Activated CD8-positive, alpha-beta memory T cell treated with anti-CD3 and anti-CD28 coated beads, Interleukin-2, amount 10 ng/mL, durations not matched to agents 7 days and 5 days (primary cell): ENCODE data around the gene ZBP1. TPM values are rescaled to one million over a fixed set of nuclear protein-coding genes. Genes with fewer than 3 reads are reported as not detected.

Experiments
- ATAC-seq: fragments of 150-1000 bp; cut with Tn5 transposase; one replicate; pipeline ENCODE4 v1.10.0; 2021; ENCODE audit warnings: moderate library complexity
- CTCF ChIA-PET: fragments of 350-600 bp; sonication (Branson Sonifier 250); formaldehyde crosslinking; loops from one replicate; lab custom pipeline; 2021; ENCODE audit warnings: antibody characterized with exemption; lab: Charles Lee
- DNase-seq: peaks from one replicate; pipeline ENCODE4 v3.0.0-alpha.2; 2020
- H3K27ac Mint-ChIP-seq: one replicate; pipeline ENCODE4 v1.8.0; 2021; ENCODE audit warnings: mild to moderate bottlenecking, mixed read lengths
- H3K27me3 Mint-ChIP-seq: one replicate; pipeline ENCODE4 v1.8.0; 2021; ENCODE audit warnings: mixed read lengths
- H3K36me3 Mint-ChIP-seq: one replicate; pipeline ENCODE4 v1.8.0; 2021; ENCODE audit warnings: mild to moderate bottlenecking, mixed read lengths
- H3K4me1 Mint-ChIP-seq: one replicate; pipeline ENCODE4 v1.8.0; 2021; ENCODE audit warnings: mixed read lengths
- H3K4me3 Mint-ChIP-seq: one replicate; pipeline ENCODE4 v1.8.0; 2021; ENCODE audit warnings: mild to moderate bottlenecking, moderate library complexity, mixed read lengths
- H3K9me3 Mint-ChIP-seq: one replicate; pipeline ENCODE4 v1.8.0; 2022; ENCODE audit warnings: low read depth, mixed read lengths
- total RNA-seq, 2 experiments: library from RNA; stranded (reverse); gene quantifications; one replicate each; pipeline ENCODE4 v1.2.3, GENCODE V29; 2021

The ZBP1 gene
- total RNA-seq, 2 experiments from 2014 or later, result 22.9 to 56.8 TPM

- H3K27ac Mint-ChIP-seq, result no peak overlapping the region
- H3K4me1 Mint-ChIP-seq, result no peaks in the 10 kb centered on the region
- peaks cover 24% of the 10 kb centered on the region for H3K27me3 Mint-ChIP-seq
- no peak overlapping the region for H3K4me3 Mint-ChIP-seq
- CTCF ChIA-PET, result interaction anchor here (0.6 to 5.2 kb wide), 17 partner anchors 12 to 617 kb away, joined by 3 to 43 read pairs (median 3); no protein-coding TSS in a partner anchor
- ATAC-seq, result peak; percentile 57
- no peaks in the 10 kb centered on the region for H3K9me3 Mint-ChIP-seq
- no peaks in the 10 kb centered on the region for H3K36me3 Mint-ChIP-seq
- peak; percentile 58 for DNase-seq
Observed at GRCh38 chr20:57594092-57594951, 25.9 kb downstream of the ZBP1 start.

GRCh38 chr20:57593134-57593886 lies 26.9 kb downstream of the ZBP1 start:
- CTCF ChIA-PET, result interaction anchor here (0.6 to 1.9 kb wide), 7 partner anchors 11 to 616 kb away, joined by 3 to 5 read pairs (median 3); no protein-coding TSS in a partner anchor
- H3K36me3 Mint-ChIP-seq, result no peaks in the 10 kb centered on the region
- H3K4me1 Mint-ChIP-seq, result no peaks in the 10 kb centered on the region
- H3K9me3 Mint-ChIP-seq, result no peaks in the 10 kb centered on the region
- H3K4me3 Mint-ChIP-seq, result no peak overlapping the region
- ATAC-seq (no peak), DNase-seq (no peak)
- no peak overlapping the region for H3K27ac Mint-ChIP-seq
- H3K27me3 Mint-ChIP-seq, result peaks cover 13% of the 10 kb centered on the region

- Mint-ChIP-seq H3K4me1 (no peaks in the 10 kb centered on the region), H3K36me3 (no peaks in the 10 kb centered on the region), H3K27me3 (peaks cover 9% of the 10 kb centered on the region), H3K9me3 (no peaks in the 10 kb centered on the region), H3K27ac (no peak overlapping the region), H3K4me3 (no peak overlapping the region)
- CTCF ChIA-PET, result interaction anchor here (0.6 to 1.9 kb wide), 7 partner anchors 10 to 617 kb away, joined by 3 to 5 read pairs (median 3); no protein-coding TSS in a partner anchor
- DNase-seq (no peak), ATAC-seq (no peak)
Observed at GRCh38 chr20:57592263-57593092, 27.7 kb downstream of the ZBP1 start.

GRCh38 chr20:57591289-57592229 lies 28.7 kb downstream of the ZBP1 start:
- Mint-ChIP-seq H3K36me3 (no peaks in the 10 kb centered on the region), H3K27ac (no peak overlapping the region)
- CTCF ChIA-PET, result interaction anchor here (1.3 to 1.9 kb wide), 3 partner anchors 10 to 31 kb away, joined by 3 to 4 read pairs (median 3); no protein-coding TSS in a partner anchor

GRCh38 chr20:57590485-57591288 lies 29.5 kb downstream of the ZBP1 start:
- Mint-ChIP-seq H3K27ac (no peak overlapping the region), H3K4me1 (no peaks in the 10 kb centered on the region), H3K27me3 (peaks cover 9% of the 10 kb centered on the region), H3K9me3 (no peaks in the 10 kb centered on the region), H3K36me3 (no peaks in the 10 kb centered on the region), H3K4me3 (no peak overlapping the region)
- CTCF ChIA-PET, result interaction anchor here (1.5 kb wide), 1 partner anchor 11 kb away, joined by 3 read pairs; no protein-coding TSS in a partner anchor
- ATAC-seq, result no peak
- DNase-seq, result no peak

More at GRCh38 chr20:57591289-57592229, 28.7 kb downstream of the ZBP1 start:
- no peaks in the 10 kb centered on the region for H3K9me3 Mint-ChIP-seq
- H3K4me1 Mint-ChIP-seq, result no peaks in the 10 kb centered on the region
- H3K4me3 Mint-ChIP-seq, result no peak overlapping the region
- DNase-seq (no peak), ATAC-seq (no peak)
- H3K27me3 Mint-ChIP-seq, result peaks cover 9% of the 10 kb centered on the region

- ATAC-seq, result no peak
- H3K9me3 Mint-ChIP-seq, result no peaks in the 10 kb centered on the region
- CTCF ChIA-PET, result no interaction called here
- no peak for DNase-seq
- no peak overlapping the region for H3K4me3 Mint-ChIP-seq
- peaks cover 13% of the 10 kb centered on the region for H3K27me3 Mint-ChIP-seq
- H3K36me3 Mint-ChIP-seq, result no peaks in the 10 kb centered on the region
- H3K4me1 Mint-ChIP-seq, result no peaks in the 10 kb centered on the region
- H3K27ac Mint-ChIP-seq, result no peak overlapping the region
Observed at GRCh38 chr20:57589728-57590484, 30.3 kb downstream of the ZBP1 start.

DNA sequence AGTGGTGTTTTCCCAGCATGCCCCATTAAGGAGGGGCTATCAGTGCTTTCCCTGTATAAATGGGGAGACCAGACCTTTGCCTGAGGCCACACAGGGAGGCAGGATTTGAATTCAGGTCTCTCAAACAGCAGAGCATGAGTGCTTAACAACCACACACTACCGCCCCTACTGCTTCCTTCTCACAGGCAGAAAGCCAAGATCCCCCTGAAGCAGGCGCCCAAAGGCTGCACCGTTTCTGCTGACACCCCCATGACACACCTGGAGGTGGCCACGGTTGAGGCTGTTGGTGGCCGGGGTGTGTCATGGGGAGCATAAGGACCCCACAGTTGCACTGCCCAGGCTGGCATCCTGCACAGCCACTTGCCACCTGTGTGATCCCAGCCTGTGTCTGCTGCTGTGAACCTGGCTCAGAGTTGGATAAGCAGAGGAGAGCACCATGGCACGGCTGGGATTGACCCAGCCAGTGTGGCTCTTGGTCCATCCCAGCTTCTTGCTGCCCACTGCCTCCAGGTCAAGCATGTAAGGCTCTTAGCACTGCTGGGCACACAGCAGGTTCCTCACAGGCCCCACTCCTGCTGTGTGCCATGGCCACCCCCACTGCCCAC lies 31.0 kb downstream of the ZBP1 start:
- CTCF ChIA-PET, result no interaction called here
- H3K9me3 Mint-ChIP-seq, result no peaks in the 10 kb centered on the region

DNA sequence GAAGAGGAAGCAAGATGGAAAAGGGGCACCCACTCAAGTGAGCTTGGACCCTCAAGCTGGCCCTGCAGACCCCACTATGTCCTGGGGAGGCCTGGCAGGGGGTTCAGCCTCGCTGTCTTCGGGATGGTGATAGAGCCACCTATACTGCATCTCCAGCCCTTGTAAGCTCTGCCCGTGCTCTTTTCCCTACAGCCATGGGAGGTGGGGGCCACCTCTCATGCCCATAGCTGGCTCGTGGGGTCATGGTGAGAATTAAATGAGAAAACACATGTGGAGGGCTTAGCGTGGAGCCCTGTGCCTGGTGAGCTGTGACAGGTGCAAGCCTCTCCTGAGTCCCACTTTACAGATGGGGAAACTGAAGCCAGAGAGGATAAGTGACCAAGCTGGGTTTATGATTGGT lies 31.6 kb downstream of the ZBP1 start:
- no peak overlapping the region for H3K27ac Mint-ChIP-seq
- H3K9me3 Mint-ChIP-seq, result no peaks in the 10 kb centered on the region
- H3K36me3 Mint-ChIP-seq, result no peaks in the 10 kb centered on the region
- no peaks in the 10 kb centered on the region for H3K4me1 Mint-ChIP-seq
- H3K4me3 Mint-ChIP-seq, result no peak overlapping the region
- CTCF ChIA-PET, result no interaction called here
- DNase-seq (no peak), ATAC-seq (no peak)
- peaks cover 8% of the 10 kb centered on the region for H3K27me3 Mint-ChIP-seq

More for the DNA sequence above, 31.0 kb downstream of the ZBP1 start:
- Mint-ChIP-seq H3K4me1 (no peaks in the 10 kb centered on the region), H3K27me3 (peaks cover 8% of the 10 kb centered on the region), H3K4me3 (no peak overlapping the region), H3K27ac (no peak overlapping the region), H3K36me3 (no peaks in the 10 kb centered on the region)
- DNase-seq (no peak), ATAC-seq (no peak)

DNA sequence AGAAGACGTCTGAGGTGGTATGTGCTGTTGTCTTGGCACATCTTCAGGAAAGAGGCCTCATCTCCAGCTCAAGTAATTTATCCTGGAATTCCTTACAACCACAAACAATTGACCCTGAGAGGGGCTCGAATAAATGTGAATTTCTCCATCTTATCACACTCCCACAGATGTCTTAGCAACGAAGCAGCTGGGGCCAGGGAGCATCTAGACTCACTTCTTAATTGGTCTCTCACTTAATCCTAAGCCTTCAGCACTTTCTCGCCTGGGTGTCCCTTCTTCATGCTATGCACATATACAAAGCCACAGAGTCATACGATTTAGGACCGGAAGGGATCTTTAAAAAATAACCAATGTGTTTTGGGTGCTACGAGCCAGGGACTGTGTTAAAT lies 32.2 kb downstream of the ZBP1 start:
- ATAC-seq (no peak), DNase-seq (no peak)
- Mint-ChIP-seq H3K4me3 (no peak overlapping the region), H3K9me3 (no peaks in the 10 kb centered on the region), H3K27me3 (peaks cover 4% of the 10 kb centered on the region), H3K27ac (no peak overlapping the region), H3K36me3 (no peaks in the 10 kb centered on the region), H3K4me1 (no peaks in the 10 kb centered on the region)
- CTCF ChIA-PET, result no interaction called here

GRCh38 chr20:57587278-57587988 lies 32.8 kb downstream of the ZBP1 start:
- no peak overlapping the region for H3K4me3 Mint-ChIP-seq
- no peaks in the 10 kb centered on the region for H3K36me3 Mint-ChIP-seq
- DNase-seq, result no peak
- CTCF ChIA-PET, result no interaction called here
- no peaks in the 10 kb centered on the region for H3K9me3 Mint-ChIP-seq
- H3K27ac Mint-ChIP-seq, result no peak overlapping the region
- H3K4me1 Mint-ChIP-seq, result no peaks in the 10 kb centered on the region
- no peak for ATAC-seq
- peaks cover 8% of the 10 kb centered on the region for H3K27me3 Mint-ChIP-seq
